Superior temporal gyrus (tissue), 1 donor: ENCODE results near the gene EML1.

Source experiments
- DNase-seq: peaks from one replicate; pipeline ENCODE4 v3.0.0-alpha.2; 2016; ENCODE audit errors: extremely low spot score

The EML1 gene

DNA sequence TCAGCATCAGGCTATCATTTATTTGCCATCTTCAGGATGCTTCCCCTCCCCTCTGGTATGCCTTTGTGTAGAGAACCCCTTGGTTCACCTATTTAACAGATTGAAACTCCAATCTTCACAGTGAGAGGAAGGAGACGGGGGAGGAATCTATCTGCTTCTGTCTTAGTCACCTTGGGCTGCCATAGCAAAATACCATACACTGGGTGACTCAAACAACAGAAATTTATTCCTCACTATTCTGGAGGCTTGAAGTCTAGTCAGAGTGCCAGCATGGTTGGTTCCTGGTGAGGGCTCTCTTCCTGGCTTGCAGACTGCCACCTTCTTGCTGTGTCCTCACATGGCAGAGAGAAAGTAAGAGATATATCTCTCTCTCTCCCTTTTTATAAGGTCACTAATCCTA, 13.5 kb upstream of the EML1 start:
- DNase-seq = no peak

DNA sequence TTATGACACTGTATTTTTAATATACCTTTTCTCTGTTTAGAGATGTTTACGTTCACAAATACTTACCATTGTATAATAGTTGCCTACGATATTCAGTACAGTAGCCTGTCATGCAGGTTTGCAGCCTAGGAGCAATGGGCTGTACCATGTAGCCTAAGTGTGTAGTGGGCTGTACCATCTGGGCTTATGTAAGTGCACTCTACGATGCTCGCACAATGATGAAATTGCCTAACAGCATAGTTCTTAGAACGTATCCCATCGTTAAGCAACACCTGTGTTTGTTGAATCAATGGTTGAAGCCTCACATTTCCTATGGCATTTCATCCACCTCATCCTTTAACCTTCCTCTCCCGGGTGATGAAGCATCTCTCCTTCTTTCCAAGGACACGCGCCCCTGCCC, 12.5 kb upstream of the EML1 start:
- no peak for DNase-seq

DNA sequence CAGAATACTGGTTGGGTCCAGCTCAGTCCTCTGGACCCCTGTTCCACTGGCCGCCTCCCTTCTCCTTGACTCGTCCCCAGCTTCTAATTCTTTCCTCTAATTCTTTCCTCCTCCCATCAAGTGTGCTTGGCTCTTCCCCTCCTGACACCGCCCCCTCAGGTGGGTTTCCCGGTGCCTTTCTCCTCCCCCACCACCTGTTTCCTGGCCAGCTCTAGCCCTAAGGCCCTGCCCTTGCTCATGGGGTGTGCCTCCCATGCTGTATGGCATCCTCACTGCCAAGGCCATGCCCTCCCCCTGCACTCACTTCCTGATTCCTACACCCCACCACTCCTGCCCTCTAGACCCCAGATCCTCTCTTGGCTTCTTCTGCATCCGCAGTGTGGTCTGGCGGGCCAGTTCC, 12.1 kb upstream of the EML1 start:
- no peak for DNase-seq

DNA sequence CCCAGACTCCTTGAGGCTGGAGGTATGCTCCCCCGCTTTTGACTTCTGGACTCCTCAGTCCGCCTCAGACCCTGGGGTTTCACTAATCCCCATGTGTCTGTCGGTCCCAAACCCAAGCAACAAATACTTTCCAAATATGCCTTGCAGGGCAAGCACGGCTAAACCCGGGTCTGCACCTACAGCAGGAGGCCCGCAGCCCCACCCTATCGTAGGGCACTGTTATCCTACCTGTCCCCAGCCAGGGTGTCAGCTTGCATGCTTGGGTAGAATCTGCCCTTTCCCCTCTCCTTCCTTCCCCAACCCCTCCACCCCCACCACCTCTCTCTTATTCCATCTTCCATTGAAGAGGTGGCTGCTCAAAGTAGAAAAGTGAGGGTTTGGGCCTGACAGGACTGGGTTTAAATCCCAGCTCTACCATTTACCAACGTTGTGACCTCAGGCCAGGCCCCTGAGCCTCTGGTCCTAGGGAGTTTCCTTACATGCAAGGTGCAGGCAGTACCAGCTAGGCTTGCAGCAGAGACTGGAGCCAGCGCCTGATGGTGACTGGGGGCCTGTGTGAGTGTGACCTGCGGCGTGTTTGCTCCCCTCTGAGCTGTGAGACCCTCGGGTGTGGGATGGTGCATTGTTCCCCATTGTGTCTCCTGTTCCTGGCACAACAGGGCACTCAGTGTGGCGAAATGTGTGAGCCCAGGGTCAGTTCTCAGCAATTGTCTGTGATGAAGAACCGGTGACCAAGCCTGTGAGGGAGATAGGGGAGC, 11.2 kb upstream of the EML1 start:
- DNase-seq = no peak

DNA sequence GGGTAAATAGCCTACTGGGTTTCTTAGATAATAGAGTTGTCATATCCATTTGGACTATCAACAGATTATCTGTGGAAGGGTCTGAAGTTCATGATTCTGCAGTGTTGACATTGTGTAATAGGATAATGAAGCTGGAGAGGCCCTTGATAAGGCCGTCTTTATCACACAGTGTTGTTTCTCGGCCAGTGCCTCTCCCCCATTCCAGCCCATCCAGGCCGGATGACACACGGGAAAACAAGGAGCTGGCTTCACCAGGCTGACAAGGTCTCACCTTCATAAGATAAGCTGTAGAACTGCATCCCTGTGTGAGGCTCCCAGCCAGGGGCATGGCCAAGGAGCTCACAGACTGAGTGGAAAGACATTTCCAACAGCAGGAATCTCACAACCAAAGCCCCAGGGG, 8.7 kb upstream of the EML1 start:
- no peak for DNase-seq

DNA sequence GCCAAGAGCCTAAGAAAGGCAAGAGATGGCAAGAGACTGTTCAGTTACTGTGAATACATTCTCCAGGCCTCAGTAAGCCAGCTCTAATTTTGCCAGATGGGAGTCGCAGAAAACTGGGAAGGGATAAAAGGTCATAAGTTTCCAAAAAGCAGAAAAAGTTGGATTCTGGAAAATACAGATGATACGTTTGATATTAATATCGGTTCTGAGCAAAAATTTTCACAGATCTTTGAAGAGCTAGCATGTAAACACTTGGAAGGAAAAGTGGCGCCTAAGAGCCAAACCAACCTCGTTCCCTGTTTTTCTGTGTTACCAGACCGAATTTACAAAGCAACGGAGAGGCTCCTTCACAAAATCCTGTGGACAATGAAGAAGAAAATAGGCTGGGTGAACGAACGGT, 7.8 kb upstream of the EML1 start:
- DNase-seq = no peak

DNA sequence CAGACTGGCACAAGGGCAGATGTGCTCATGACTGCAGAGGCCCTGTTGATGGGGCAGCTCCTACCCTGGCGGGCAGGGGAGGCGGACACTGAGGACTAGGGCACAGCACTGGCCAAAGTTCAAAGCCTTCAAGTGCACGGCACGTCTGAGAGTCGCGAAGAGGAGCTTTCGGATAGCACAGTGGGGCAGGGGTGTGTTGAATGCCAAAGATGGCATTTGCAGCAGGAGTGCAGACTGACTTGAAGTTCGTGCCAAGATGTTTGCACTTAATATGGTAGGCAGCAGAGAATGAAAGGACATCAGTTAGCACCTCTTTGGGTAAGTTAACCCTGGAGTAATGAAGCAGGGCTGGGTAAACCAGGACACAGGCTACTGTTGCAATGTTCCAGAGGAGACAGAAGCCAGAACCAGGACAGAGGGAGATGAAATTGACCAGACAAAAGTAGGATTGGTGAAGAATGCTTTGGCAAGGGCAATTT, 6.7 kb upstream of the EML1 start:
- no peak for DNase-seq

DNA sequence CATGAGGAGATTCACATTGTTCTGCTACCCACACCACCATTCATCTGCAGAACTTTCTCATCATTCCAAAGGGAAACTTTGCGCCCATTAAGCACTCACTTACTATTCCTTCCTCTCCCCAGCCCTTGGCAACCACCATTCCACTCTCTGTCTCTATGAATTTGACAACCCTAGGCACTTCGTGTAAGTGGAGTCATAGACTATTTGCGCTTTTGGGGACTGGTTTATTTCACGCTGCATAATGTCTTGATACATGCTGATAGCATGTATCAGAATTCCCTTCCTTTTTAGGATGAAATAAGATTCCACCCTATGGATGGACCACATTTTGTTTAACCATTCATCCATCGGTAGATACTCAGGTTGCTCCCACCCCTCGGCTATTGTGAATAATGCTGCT, 4.5 kb upstream of the EML1 start:
- peak; percentile 5 for DNase-seq

DNA sequence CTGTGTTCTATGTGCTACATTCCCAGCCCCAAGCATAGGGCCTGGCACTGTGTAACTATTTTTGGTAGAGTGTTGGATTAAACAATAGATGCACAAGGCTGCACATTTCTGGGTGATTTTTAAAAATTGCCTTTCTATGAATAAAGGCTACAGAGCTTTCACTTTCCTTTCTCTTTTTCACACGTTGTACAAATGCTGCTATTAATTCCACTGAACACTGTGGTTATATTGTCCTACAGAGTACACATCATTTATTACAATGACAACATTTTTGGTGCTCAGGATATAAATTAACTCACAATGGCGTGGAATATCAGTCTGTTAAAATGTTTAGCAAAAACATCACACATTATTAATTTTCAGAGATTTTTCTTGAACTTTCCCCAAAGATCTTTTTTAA, 3.6 kb upstream of the EML1 start:
- peak; percentile 64 for DNase-seq

DNA sequence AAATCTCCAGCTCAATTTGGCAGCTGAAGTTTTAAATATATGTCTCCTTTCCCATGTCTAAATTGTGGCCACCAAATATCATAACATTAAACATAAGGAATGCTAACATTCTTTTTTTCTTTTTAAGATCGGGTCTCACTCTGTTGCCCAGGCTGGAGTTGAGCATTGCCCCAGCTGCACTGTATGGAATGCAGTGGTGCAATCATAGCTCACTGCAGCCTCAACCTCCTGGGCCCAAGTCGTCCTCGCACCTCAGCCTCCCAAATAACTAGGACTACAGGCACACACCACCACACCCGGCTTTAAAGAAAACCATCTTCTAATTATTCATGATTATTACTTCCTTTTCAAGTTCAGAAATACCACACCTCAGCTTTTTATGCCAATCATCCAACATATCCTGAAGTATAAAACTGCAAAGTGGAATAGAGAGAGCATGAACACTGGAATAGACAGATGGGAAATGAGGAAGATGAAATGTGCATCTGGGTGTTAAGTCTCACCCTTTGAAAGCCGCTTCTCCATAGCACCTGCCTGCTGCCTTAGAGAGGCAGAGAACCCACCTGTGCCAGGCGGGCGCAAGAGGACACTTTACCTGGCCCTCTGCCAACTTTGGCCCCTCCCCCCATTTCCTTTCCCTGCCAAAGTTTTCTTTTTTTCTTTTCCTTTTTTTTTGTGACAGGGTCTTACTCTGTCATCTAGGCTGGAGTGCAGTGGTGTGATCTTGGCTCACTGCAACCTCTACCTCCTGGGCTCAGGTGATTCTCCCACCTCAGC, 2.8 kb upstream of the EML1 start:
- DNase-seq = peak; percentile 9

DNA sequence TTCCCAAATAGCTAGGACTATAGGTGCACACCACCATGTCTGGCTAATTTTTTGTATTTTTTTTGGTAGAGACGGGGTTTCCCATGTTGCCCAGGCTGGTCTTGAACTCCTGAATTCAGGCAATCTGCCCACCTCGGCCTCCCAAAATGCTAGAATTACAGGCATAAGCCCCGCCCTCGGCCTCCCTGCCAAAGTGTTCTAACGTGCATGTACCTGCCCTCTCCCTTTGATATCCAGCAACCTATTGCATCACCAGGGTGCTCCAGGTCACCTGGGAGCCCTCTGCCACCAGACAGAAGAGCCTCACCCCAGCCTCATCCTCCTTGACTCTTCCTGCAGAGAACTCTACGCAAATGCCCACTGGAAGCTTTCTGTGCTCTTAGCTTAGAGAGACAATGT, 2.2 kb upstream of the EML1 start:
- DNase-seq = peak; percentile 7

DNA sequence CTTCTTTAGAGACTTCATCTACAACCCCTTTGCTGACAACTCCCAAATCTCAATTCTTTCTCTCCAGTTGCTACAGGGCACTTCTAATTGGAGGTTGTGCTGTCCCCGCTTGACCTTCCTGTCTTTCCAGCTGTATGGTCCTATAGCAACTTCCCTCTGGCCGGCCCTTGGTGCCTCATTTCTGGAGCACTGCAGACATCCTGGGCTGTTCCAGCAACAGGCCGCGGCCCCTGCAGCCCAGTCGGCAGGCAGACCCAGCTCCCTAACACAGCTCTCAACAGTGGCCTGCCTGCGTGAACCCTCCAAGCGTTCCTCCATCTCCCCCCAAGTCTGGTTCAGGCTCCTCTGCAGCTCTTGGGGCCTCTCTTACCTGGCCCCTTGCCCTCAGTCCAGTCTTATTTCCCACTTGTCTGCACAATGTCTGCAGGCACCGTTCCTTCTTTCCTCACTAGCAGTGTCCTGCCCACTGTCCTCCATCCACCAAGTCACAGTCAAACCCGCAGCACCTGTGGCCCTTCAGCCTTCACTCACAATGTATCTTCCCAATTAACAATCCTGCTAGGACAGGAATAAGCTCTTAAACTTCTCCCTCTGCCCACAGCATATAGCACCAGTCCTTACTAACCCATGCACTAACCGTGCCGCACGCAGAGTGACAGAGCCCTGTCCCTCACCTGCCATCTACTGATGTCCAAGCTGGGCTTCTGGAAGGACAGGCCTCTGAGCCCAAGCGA, 1.6 kb upstream of the EML1 start:
- no peak for DNase-seq

DNA sequence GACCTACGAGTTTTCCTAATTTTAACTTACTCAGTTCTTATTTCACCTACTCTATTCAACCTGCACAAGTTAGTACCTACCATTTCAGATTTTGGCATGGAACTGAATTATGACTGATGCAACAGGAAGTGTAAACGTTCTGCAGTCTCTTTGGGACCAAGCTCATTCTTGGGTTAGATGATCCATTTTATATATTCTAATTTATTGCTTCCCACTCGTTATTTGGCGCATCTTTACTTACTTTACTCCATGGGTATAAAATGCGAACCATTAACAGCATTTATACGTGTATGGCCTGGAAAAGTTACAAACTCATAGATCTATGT, 1.0 kb upstream of the EML1 start:
- DNase-seq = no peak

DNA sequence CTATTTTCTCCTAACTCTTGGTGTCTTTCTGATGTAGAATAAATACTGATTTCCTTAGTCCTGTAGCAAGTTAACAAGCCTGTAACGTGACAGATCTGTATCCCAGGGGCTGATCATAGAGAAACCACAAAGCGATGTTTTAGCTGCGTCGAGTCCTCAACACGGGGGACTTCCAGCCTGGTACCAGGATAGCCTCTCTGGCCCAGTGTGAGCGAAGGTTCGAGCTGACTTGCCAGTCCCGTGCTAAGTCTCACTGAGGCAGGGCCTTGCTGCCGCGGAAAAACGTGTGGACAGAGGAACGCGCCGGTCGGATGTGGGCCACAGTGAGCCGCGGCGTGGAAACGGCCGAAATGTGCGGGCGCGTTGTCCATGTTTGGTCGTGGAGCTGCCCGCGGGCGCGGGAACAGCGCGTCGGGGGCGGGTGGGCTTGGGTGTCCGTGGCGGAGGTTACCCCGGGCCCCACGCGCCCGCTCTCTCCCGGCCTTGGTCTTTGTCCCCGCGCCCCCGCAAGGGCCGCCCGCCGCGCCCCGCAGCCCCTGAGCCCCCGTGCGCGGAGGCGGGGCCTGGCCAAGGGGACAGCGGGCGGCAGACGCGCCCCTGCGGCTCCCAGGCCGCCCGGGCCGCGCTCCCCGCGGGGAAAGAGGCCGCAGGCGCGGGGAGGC, 531 bp upstream of the EML1 start:
- DNase-seq = peak; percentile 64

DNA sequence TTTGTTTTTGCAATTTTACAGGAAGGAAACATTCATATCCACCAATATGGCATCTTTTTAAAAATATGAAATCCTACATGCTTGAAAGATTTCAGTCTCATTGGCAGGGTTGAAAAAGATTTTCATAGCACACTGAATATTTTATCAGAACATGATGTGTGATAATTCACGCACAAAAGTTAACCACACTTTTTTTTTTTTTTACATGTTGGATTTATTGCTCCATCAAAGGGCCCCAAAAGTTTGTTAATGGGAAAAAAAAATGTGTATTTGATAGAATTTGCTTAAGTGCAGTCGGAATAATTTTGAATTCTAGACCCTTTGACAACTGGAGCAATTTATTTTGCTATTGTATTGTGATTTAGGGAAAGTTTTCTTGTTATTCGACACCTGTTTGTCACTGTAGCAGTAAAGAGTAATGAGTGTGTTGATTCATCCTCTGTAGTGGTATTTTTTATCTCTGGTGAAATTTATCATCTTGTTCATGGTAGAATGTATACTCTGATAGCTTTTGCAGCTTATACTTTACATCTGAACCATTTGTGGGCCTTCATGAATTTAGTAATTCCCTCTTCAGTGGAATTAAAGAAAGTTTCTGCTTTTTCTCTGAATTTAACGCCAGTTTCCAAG, 1.1 kb downstream of the EML1 start:
- DNase-seq = no peak

DNA sequence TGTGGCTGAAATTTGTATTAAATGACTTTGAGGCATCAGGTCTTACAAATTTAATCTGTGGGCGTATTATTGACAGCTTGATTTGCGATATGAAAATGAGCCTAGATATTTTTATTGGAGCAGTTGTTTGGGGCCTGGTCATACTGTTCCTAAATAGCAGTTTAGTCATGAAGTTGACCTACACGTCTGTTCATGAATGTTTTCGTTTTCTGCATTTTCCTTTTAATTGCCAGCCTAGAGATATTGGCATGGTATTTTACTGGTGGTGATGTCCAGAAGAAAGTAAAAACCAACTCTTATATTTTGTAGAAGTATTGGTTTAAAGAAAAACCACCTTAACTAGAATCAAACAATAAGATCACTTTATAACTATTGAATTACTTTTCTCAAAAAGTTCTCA, 1.8 kb downstream of the EML1 start:
- DNase-seq = no peak

DNA sequence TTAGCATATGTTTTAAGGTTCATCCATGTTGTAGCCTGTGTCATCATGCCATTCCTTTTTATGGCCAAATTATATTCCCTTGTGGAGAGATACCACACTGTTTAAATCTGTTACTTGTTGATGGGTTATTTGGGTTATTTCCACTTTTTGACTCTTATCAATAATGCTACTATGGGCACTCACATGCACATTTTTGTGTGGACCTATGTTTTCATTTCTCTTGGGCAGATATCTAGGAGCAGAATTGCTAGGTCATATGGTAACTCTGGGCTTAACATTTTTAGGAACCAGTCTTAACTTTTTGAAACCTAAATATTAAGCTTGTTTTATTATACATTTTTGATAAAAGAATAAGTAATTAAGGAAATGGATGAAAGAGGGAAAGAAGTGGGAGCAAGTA, 4.0 kb downstream of the EML1 start:
- DNase-seq = no peak

DNA sequence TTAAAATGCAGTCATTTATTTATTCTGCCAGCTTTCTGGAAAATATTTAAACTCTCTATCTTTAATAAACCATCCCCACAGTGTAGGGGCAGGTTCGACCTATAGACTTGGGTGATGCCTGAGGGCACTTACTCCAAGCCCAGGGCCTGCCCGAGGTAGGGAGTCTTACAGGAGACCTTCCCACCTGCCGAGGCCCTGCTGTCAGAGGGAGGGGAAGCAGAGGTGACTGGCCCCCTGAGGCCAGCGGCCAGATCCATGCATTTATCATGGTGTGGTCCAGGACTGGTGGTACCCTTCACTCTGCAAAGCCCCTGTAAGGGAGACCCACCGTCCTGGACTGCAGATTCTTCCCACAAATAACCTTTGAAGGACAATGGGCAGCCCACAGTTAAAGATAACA, 7.6 kb downstream of the EML1 start:
- DNase-seq = no peak

DNA sequence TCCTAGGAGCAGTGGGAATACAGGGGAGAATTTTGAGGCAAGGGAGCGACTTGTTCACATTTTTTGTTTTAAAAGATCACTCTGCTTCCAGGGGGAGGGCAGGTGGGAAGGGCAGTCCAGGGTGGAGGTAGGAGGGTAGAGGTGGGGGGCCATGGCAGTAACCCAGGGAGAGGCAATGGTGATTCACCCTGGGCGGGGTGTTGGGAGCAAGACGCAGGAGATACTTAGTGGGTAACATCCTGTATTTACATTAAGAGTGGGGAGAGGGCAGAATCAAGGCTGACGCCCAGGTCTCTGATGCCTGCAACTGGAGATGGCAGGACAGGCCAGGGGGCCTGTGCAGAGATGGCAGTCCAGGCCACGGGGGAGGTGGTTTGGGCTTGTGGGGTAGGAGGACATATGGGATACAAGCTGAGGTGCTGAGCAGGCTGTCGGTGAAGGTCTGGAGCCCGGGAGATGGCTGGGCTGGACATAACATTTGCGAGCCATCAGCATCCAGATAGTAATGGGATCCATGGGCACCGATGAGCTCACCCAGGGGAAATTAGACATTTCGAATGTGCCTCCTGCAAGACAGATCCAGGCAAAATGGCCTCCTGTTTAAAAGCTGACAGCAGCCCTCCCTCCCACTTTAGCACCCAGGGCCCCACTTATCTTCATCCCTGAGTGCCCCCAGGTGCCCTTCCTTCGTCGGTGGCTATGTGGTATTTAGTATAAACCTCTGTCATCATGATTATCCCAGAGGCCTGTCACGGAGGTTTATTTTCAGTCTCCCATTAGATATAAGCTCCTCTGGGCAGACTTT, 9.3 kb downstream of the EML1 start:
- no peak for DNase-seq

DNA sequence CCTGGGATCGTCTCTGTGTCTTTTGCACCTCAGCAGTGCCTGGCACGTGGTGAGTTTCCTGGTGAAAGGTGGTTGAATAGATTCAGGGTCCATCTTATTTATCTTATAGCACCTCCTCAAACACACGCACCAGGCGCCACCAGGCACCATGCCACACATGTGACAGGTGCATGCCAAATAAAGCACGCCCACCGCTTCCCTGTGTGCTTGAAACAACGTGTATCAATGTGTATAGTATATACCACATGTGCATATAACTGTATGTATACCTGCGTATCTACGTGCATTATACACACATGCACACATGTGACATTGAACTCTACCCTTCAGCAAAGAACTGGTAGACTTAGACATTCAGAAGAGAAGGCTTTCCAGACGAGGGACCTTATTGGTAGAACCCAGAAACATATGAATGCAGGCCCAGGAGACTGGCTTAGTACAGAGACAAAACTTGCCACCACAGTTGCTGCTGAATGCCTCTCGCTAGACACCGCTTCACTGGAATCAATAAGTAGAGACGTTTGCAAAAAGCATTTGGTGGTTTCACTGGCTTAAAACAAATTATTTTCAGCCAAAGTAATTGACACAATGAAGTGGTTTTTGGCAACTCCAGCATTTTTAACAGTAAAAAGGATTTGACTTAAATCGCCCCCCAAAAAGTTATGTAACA, 10.0 kb downstream of the EML1 start:
- DNase-seq = no peak
